HG02885 (cell line): Measurements from ENCODE around the gene ZNF180.
A peak's percentile ranks its signal among the peaks of the same experiment; 100 is the strongest.
"Not testable (repeated sequence)": the region's sequence is repeated elsewhere in the genome, so short reads cannot be mapped to it uniquely, and the experiment has no call there.

Source experiments
- ATAC-seq: cut with Tn5 transposase; IDR thresholded peaks from one replicate; pipeline ENCODE4 v1.9.1; 2021; ENCODE audit warnings: mild to moderate bottlenecking; ENCODE audit not compliant: unreplicated experiment, poor library complexity

ZNF180 gene

DNA sequence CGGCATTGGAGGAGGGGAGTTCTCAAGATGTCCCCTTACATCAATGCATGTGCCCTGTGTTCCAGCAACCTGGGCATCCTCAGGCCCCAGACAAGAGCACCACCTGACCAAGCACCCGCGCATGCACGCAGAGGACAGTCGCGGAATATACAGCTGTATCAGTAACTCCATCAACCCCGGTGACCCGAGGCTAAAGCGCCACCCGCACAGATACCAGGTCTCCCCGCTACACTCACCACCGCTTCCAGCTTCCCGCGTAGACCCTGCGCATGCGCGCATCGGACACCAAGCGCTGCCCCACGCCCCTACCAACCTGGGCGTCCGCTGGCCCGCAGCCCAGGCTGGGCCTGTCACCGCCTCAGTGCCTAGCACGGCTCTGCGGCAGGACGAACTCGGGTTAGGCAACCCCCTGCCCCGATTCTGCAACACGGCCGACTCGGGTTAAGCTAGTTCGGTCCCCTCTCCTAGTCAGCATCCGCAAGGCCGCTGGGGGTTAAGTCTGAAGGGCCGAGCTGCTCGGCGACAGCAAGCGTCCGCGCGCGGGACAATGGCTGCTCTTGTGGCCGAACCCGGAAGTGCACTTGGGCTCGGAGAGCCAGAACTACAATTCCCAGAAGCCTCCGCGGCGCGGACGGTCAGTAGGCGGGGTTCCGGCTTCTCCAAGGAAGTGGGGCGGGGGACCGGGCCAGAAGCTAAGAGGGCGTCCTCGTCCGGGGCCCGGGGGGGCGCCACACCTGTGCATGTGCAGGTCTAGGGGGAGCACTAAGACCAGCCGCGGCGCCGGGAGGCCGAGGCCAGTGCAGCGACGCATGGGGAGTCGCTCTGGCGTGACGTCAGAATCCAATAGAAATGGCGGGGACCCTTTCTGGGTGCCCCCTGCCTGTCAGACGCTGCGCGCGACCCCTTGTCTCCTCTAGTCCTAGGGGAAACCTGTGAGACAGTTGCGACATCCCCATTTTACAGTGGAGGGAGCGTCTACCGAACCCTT is at the start of gene ZNF180:
ZNF180 (minus strand) TSS at position 561 of the 988 bp plus-strand sequence. CDS start 3,188 bp downstream, outside the sequence.
- peak; percentile 89 for ATAC-seq

GRCh38 chr19:44549507-44549906 is 49.2 kb upstream of the ZNF180 start:
- ATAC-seq: no peak

DNA sequence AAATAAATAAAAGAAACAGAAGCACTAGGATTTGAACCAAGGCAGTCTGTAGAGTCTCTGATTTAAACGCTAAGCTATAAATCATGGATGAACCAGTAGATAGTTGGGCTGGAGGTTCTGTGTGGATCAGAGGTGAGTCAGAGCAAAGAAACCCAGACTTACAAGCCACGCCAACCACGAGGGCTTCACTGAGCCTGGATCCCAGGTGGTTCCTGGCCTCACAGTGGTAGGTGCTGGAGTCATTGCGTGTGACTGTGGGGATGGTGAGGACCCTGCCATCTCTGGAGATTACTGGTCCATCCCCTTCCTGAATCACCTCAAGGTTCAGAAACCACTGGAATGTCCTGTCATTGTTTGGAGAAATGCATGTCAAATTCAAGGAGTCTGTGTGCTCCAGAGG is 48.4 kb upstream of the ZNF180 start:
- no peak for ATAC-seq

DNA sequence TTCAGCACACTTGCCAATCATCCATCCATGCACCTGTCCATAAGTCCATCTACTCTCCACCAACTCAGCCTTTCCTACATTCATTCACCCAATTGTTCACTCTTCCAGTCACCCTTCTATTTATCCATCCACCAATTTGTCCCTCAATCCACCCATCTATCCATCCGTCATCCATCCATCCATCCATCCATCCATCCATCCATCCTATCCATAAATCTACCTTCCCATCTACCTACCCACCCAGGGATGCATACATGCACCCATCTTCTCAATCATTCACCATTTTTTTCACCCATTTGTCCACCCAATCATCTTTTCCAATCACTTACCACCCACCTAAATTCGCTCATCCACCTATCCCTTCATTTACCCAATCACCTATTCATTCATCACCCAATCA is 43.7 kb upstream of the ZNF180 start:
- ATAC-seq: no peak

DNA sequence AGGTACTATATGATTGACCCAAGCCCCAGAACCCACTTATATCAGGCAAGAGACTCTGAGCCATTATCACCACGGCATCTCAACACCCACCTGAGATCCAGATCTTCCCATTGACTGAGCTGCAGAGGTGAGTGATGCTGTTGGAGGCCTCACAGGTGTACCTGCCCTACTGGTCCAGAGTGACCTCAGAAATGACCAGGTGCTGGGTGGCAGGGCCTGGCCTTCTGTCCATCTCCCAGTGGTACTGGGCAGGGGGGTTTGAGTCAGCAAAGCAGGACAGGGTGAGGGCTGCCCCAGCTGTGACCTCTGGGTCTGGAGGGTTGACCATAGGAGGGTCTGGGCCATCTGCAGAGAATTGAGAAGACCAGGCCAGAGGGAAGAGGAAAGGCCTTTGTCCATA is 42.3 kb upstream of the ZNF180 start:
- no peak for ATAC-seq

DNA sequence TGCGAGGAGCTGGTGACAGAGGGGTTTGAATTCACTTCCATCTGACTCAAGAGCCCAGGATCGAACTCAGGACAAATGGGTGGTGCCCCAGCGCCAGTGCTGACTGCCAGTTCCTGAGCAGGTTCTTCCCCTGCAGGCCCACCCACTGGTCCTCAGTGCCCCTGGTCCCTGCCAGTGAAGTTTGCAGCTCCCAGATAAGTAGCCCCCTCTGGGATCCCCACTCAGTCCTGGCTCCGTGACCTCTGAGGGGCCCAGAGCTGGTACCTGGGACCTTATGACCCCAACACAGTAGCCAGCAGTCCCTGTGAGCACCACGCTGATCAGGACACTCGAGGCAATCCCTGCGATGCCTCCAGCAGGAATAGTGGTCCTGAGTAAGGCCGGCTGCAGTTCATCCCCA is 40.4 kb upstream of the ZNF180 start:
- ATAC-seq: no peak

GRCh38 chr19:44539991-44540390 is 39.7 kb upstream of the ZNF180 start:
- no peak for ATAC-seq

DNA sequence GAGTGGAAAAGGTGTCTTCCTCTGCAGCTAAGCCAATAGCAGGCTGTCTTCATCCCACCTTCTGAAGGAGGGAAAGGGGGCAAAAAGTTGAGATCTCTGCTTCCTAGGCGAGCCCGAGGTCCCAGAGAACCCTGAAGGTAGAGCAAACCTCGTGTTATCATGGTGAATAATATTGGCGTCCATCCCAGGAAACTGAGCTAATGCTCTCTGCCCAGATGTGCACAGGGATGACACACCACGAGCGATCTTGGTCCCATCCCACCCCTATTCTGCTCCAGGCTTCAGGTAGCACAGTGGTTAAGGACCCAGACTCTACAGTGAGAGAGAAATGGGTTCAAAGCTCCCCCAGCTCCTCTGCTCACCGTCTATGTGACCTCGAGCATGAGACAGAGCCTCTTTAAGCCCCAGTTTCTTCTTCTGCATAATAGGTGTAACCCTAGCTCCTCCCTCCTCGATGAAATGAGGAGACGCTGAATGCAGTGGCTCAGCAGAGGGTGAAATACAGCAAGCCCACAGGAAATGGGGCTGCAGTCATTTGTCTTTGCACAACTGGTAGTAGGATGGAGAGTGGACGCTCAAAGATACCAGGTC is 39.0 kb upstream of the ZNF180 start:
- ATAC-seq: no peak

- ATAC-seq: not testable (repeated sequence)
Measured at GRCh38 chr19:44535361-44535760, 35.0 kb upstream of the ZNF180 start.

GRCh38 chr19:44532819-44533218 is 32.5 kb upstream of the ZNF180 start:
- ATAC-seq: no peak

- ATAC-seq: no peak
Measured at GRCh38 chr19:44530777-44531176, 30.5 kb upstream of the ZNF180 start.

DNA sequence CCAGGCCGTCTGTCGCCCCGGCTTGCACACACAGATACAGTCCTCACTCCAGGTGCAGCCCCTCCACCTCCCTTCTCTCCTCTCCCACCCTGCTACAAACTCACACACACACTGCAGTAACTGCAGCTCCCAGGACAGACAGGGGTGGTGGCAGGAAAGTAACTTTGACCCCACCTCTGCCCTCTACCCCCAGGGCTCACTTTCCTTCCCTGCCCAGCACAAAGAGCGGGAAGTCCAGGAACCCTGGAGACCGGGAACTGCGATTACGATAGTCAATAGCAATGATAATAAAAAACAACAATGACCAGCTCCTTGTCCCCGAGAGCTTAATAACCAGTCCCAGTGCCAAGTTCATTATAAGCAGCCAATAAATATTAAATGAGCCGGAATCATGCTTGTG is 29.2 kb upstream of the ZNF180 start, which contains the start of gene CEACAM20:
CEACAM20 (minus strand) TSS at position 140 of the 400 bp plus-strand sequence. CDS start 166 bp downstream, outside the sequence.
- ATAC-seq: no peak

GRCh38 chr19:44527554-44527953 is 27.2 kb upstream of the ZNF180 start:
- ATAC-seq: no peak

- no peak for ATAC-seq
Measured at GRCh38 chr19:44525721-44526430, 25.6 kb upstream of the ZNF180 start.

DNA sequence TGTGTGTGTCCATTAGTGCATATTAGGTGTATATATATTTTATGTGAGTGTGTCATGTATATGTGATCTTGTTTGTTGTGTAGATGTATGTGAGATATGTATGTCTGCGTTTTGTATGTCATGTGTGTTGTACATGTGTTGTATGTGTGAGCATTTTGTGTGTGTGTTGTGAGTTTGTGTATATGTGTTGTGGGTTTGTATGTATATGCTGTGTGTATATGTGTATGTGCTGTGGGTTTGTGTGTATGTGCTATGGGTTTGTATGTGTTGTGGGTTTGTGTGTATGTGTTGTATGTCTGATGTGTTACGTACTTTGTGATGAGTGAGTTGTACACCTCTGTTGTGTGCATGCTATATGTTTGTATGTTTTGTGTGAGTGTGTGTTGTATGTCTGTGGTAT is 21.0 kb upstream of the ZNF180 start:
- no peak for ATAC-seq

- ATAC-seq: no peak
Measured at GRCh38 chr19:44517146-44517545, 16.8 kb upstream of the ZNF180 start.

- ATAC-seq: no peak
Measured at GRCh38 chr19:44515907-44516306, 15.6 kb upstream of the ZNF180 start.

DNA sequence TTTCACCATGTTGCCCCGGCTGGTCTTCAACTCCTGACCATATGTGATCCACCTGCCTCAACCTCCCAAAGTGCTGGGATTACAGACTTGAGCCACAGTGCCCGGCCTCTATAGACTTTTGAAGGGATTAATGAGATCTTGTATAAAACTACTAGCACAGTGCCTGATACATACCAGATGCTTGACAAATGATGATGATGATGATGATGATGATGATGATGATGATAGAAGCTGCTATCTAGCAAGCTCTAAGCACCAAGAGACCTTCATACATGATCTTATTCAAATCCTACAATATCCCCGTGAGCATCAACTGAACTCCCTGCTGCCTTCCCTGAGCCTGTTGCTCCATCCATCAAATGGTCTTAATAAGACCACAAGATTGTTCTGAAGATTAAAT is 14.7 kb upstream of the ZNF180 start:
- ATAC-seq: no peak

DNA sequence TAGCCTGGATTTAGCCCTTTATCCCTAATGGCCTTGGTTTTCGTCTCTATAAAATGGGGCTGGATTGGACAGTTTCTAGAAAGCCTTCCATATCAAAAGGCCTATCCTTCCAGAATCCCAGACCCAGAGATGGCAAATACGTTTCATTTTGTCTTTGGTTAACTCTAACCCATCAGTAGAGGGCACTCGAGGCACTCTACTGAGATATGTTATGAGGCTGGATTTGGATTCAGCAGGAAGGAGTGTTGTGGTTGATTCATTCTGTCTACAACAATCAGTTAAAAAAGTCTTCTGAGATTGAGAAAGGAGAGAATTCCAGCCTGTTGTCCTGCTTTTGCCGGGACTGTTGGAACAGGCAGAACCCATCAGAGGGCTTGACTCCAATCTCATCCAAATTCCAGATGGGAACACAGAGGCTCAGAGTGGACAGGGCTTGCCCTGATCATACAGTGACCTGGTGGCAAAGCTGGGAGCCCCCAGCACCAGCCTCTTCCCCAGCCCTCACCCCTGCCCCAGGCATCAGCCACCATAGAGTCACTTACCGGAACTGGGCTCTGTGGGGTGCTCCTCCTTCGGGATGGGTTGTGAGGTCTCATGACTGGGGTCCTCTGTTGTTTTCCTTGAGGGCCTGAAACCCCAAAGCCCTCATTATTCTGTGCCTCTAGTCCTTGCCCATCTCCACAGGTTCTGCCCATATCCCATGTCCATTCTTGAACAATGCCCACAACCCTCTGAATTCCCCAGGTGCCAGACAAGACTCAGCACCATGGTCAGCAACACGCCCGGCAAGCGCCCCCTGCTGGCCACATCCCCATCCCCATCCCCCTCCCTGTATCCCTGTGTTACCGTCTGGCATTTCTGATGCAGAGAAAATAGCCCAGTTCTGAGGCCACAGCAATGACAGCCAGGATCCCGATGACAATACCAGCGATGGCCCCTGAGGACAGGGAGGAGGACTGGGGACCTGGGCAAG is 12.3 kb upstream of the ZNF180 start:
- no peak for ATAC-seq

DNA sequence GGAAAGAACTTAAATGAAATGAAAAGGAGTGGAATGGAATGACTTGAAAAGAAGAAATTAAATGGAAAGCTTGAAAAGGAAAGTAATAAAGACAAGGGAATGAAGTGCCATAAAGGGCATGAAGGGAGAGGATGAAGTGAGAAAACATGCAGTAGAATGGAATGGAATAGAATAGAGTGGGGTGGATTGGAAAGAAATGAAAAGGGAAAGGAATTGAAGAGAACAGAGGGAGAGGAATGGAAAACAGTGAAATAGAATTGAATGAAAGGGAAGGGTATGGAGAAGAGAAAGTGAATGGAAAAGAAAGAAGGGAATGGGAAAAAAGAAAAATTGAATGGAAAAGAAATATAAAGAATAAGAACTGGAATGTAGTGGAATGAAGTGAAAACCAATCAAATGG is 9.2 kb upstream of the ZNF180 start:
- no peak for ATAC-seq
